Esophagus (tissue), 2 donors: ENCODE data around the gene FMNL2. TPM values are rescaled to one million over a fixed set of nuclear protein-coding genes. Genes with fewer than 3 reads are reported as not detected.

Experiments
- H3K27ac ChIP-seq, 2 donors: one replicate each; pipeline ENCODE4 v1.5.1; 2013; ENCODE audit warnings: low read depth in 2 of 2, mild to moderate bottlenecking in 2 of 2, inconsistent platforms in 1 of 2, low read length in 1 of 2, moderate library complexity in 1 of 2
- H3K27me3 ChIP-seq, 2 donors: one replicate each; pipeline ENCODE4 v1.6.1; 2013; ENCODE audit warnings: low read length in 2 of 2, control low read depth in 1 of 2, mild to moderate bottlenecking in 1 of 2; ENCODE audit not compliant: insufficient read depth in 2 of 2, control insufficient read depth in 1 of 2
- H3K36me3 ChIP-seq, 2 donors: one replicate each; pipeline ENCODE4 v1.6.1; 2013; ENCODE audit warnings: low read length in 1 of 2; ENCODE audit not compliant: control insufficient read depth in 2 of 2, insufficient read depth in 2 of 2
- H3K4me1 ChIP-seq, 2 donors: one replicate each; pipeline ENCODE4 v1.6.1; 2013; ENCODE audit warnings: low read length in 1 of 2; ENCODE audit not compliant: control insufficient read depth in 2 of 2, insufficient read depth in 2 of 2
- H3K4me3 ChIP-seq, 2 donors: one replicate each; pipeline ENCODE4 v1.5.1; 2013; ENCODE audit warnings: low read length in 2 of 2, mild to moderate bottlenecking in 2 of 2, low read depth in 1 of 2, moderate library complexity in 1 of 2
- H3K9me3 ChIP-seq, 2 donors: one replicate each; pipeline ENCODE4 v1.6.1; 2013; ENCODE audit warnings: mild to moderate bottlenecking in 2 of 2, low read depth in 1 of 2, low read length in 1 of 2, moderate library complexity in 1 of 2; ENCODE audit not compliant: control insufficient read depth in 2 of 2, insufficient read depth in 1 of 2
- WGBS, 2 donors: extraction: QIAGEN DNeasy Blood & Tissue Kit; methylation state at CpG; one replicate each; pipeline ENCODE4 v1.1.7; 2013; 5-methylcytosine and 5-hydroxymethylcytosine counted together
- polyA plus RNA-seq, 2 donors: library from polyadenylated mRNA; stranded (reverse); fragments of 200-250 nt; gene quantifications; one replicate each; pipeline ENCODE4 v1.2.3, GENCODE V29; 2013
- donor health status: healthy with polysubstance abuse.
- donor health status: Bipolar disorder and iron deficiency.

The FMNL2 gene
- polyA plus RNA-seq, 2 donors: 4.2 to 5.3 TPM

- WGBS, 2 donors: 60 to 74% methylated on average over 5 to 6 of the region's 6 CpGs
- Histone ChIP-seq H3K27ac (no peak overlapping the region), H3K27me3 (peaks cover 2 to 3% of the 10 kb centered on the region in 2 donors), H3K4me3 (no peak overlapping the region), H3K4me1 (no peaks in the 10 kb centered on the region), H3K9me3 (no peaks in the 10 kb centered on the region), H3K36me3 (no peaks in the 10 kb centered on the region)
Measured at GRCh38 chr2:152525277-152525838, 190.4 kb downstream of the FMNL2 start.

GRCh38 chr2:152529420-152530115 is 194.6 kb downstream of the FMNL2 start:
- Histone ChIP-seq H3K27ac (no peak overlapping the region), H3K27me3 (peaks cover 2 to 3% of the 10 kb centered on the region in 2 donors), H3K4me3 (no peak overlapping the region), H3K4me1 (no peaks in the 10 kb centered on the region), H3K9me3 (no peaks in the 10 kb centered on the region), H3K36me3 (no peaks in the 10 kb centered on the region)
- 75 to 79% methylated on average over 4 of the region's 4 CpGs for WGBS, 2 donors

- WGBS, 2 donors: 64 to 70% methylated on average over 3 of the region's 3 CpGs
- Histone ChIP-seq H3K4me1 (no peaks in the 10 kb centered on the region), H3K9me3 (no peaks in the 10 kb centered on the region), H3K4me3 (no peak overlapping the region), H3K27ac (no peak overlapping the region), H3K36me3 (no peaks in the 10 kb centered on the region), H3K27me3 (peaks cover 0 to 3% of the 10 kb centered on the region in 2 donors)
Measured at GRCh38 chr2:152532241-152532640, 197.3 kb downstream of the FMNL2 start.

- WGBS, 2 donors: 61 to 65% methylated on average over 7 of the region's 7 CpGs
- Histone ChIP-seq H3K4me1 (no peaks in the 10 kb centered on the region), H3K27ac (no peak overlapping the region), H3K9me3 (no peaks in the 10 kb centered on the region), H3K27me3 (peaks cover 0 to 3% of the 10 kb centered on the region in 2 donors), H3K4me3 (no peak overlapping the region), H3K36me3 (no peaks in the 10 kb centered on the region)
Measured at GRCh38 chr2:152534460-152535135, 199.6 kb downstream of the FMNL2 start.

- no peak overlapping the region for H3K27ac ChIP-seq
- 61 to 70% methylated on average over 9 of the region's 9 CpGs for WGBS, 2 donors
- H3K36me3 ChIP-seq: no peaks in the 10 kb centered on the region
- H3K9me3 ChIP-seq: no peaks in the 10 kb centered on the region
- H3K27me3 ChIP-seq: no peaks in the 10 kb centered on the region
- H3K4me1 ChIP-seq: no peaks in the 10 kb centered on the region
- no peak overlapping the region for H3K4me3 ChIP-seq
Measured at GRCh38 chr2:152537081-152537651, 202.2 kb downstream of the FMNL2 start.

GRCh38 chr2:152539424-152539823 is 204.4 kb downstream of the FMNL2 start:
- Histone ChIP-seq H3K27me3 (no peaks in the 10 kb centered on the region), H3K9me3 (no peaks in the 10 kb centered on the region), H3K36me3 (no peaks in the 10 kb centered on the region), H3K27ac (no peak overlapping the region), H3K4me3 (no peak overlapping the region), H3K4me1 (no peaks in the 10 kb centered on the region)
- WGBS, 2 donors: 93 to 95% methylated on average over 2 of the region's 2 CpGs

GRCh38 chr2:152541712-152542111 is 206.7 kb downstream of the FMNL2 start:
- H3K9me3 ChIP-seq: no peaks in the 10 kb centered on the region
- no peaks in the 10 kb centered on the region for H3K4me1 ChIP-seq
- H3K27me3 ChIP-seq: no peaks in the 10 kb centered on the region
- no peak overlapping the region for H3K27ac ChIP-seq
- no peaks in the 10 kb centered on the region for H3K36me3 ChIP-seq
- H3K4me3 ChIP-seq: no peak overlapping the region
- WGBS, 2 donors: 80 to 84% methylated on average over 3 of the region's 3 CpGs

- 77 to 80% methylated on average over 4 of the region's 4 CpGs for WGBS, 2 donors
- Histone ChIP-seq H3K27ac (no peak overlapping the region), H3K36me3 (no peaks in the 10 kb centered on the region), H3K27me3 (no peaks in the 10 kb centered on the region), H3K4me3 (no peak overlapping the region), H3K4me1 (no peaks in the 10 kb centered on the region), H3K9me3 (no peaks in the 10 kb centered on the region)
Measured at GRCh38 chr2:152542337-152542994, 207.5 kb downstream of the FMNL2 start.

GRCh38 chr2:152542995-152543481 is 208.1 kb downstream of the FMNL2 start:
- Histone ChIP-seq H3K27ac (no peak overlapping the region), H3K36me3 (no peaks in the 10 kb centered on the region), H3K9me3 (no peaks in the 10 kb centered on the region), H3K4me1 (no peaks in the 10 kb centered on the region), H3K4me3 (no peak overlapping the region), H3K27me3 (no peaks in the 10 kb centered on the region)
- WGBS, 2 donors: 38 to 46% methylated on average over 4 of the region's 4 CpGs
